ENCODE measurements around the gene JMJD1C. TPM values are rescaled to one million over a fixed set of nuclear protein-coding genes. Genes with fewer than 3 reads are reported as not detected.
A peak's percentile ranks its signal among the peaks of the same experiment; 100 is the strongest.

Gene JMJD1C
- polyA plus RNA-seq, 3 donors from 2014 or later = 13.4 to 37.4 (median 16.0) TPM

- H3K27me3 Mint-ChIP-seq (ENCODE audit: low read depth in 3 of 3) = peaks cover 7 to 15% (median 11%) of the 10 kb centered on the region in 3 donors
- H3K4me1 Mint-ChIP-seq = peaks cover 16 to 21% of the 10 kb centered on the region in 2 donors
- peak overlapping the region; percentile 72 to 92 (median 86) for H3K27ac Mint-ChIP-seq
- H3K4me3 Mint-ChIP-seq = peak overlapping the region; percentile 89 to 98 (median 95)
- H3K36me3 Mint-ChIP-seq = no peaks in the 10 kb centered on the region
- no peaks in the 10 kb centered on the region for H3K9me3 Mint-ChIP-seq
- DNase-seq = peak in 1 of 3 donors; percentile 1
Observed at GRCh38 chr10:63466144-63466935, 563 bp upstream of the JMJD1C start.

GRCh38 chr10:63464402-63465292, 1.1 kb downstream of the JMJD1C start:
- peak in 1 of 3 donors; percentile 46 for DNase-seq
- Mint-ChIP-seq H3K27me3 (ENCODE audit: low read depth in 3 of 3) (peaks cover 7 to 15% (median 11%) of the 10 kb centered on the region in 3 donors), H3K9me3 (no peaks in the 10 kb centered on the region), H3K36me3 (no peaks in the 10 kb centered on the region), H3K27ac (peak overlapping the region in 5 of 6 donors; percentile 30 to 83 (median 46)), H3K4me1 (peaks cover 16 to 21% of the 10 kb centered on the region in 2 donors), H3K4me3 (peak overlapping the region; percentile 89 to 98 (median 95))

- peaks cover 16 to 21% of the 10 kb centered on the region in 2 donors for H3K4me1 Mint-ChIP-seq
- DNase-seq = no peak
- H3K9me3 Mint-ChIP-seq = no peaks in the 10 kb centered on the region
- H3K36me3 Mint-ChIP-seq = no peaks in the 10 kb centered on the region
- no peak overlapping the region for H3K4me3 Mint-ChIP-seq
- H3K27ac Mint-ChIP-seq = no peak overlapping the region
- H3K27me3 Mint-ChIP-seq (ENCODE audit: low read depth in 3 of 3) = peaks cover 7 to 15% (median 11%) of the 10 kb centered on the region in 3 donors
Observed at GRCh38 chr10:63462442-63462841, 3.3 kb downstream of the JMJD1C start.

- no peaks in the 10 kb centered on the region for H3K9me3 Mint-ChIP-seq
- peaks cover 0 to 2% of the 10 kb centered on the region in 2 donors for H3K4me1 Mint-ChIP-seq
- H3K27ac Mint-ChIP-seq = no peak overlapping the region
- DNase-seq = no peak
- no peaks in the 10 kb centered on the region for H3K36me3 Mint-ChIP-seq
- H3K27me3 Mint-ChIP-seq (ENCODE audit: low read depth in 3 of 3) = peaks cover 0 to 3% (median 0%) of the 10 kb centered on the region in 3 donors
- H3K4me3 Mint-ChIP-seq = no peak overlapping the region
Observed at GRCh38 chr10:63458177-63458576, 7.6 kb downstream of the JMJD1C start.

- DNase-seq = no peak
- no peak overlapping the region for H3K4me3 Mint-ChIP-seq
- peaks cover 0 to 3% (median 0%) of the 10 kb centered on the region in 3 donors for H3K27me3 Mint-ChIP-seq (ENCODE audit: low read depth in 3 of 3)
Observed at GRCh38 chr10:63457594-63457993, 8.2 kb downstream of the JMJD1C start.

GRCh38 chr10:63456437-63457210, 9.2 kb downstream of the JMJD1C start:
- no peaks in the 10 kb centered on the region for H3K9me3 Mint-ChIP-seq
- H3K27me3 Mint-ChIP-seq (ENCODE audit: low read depth in 3 of 3) = no peaks in the 10 kb centered on the region
- H3K4me3 Mint-ChIP-seq = no peak overlapping the region
- DNase-seq = no peak
- no peak overlapping the region for H3K27ac Mint-ChIP-seq
- H3K36me3 Mint-ChIP-seq = no peaks in the 10 kb centered on the region
- peaks cover 0 to 2% of the 10 kb centered on the region in 2 donors for H3K4me1 Mint-ChIP-seq

More at GRCh38 chr10:63457594-63457993, 8.2 kb downstream of the JMJD1C start:
- H3K9me3 Mint-ChIP-seq = no peaks in the 10 kb centered on the region
- H3K27ac Mint-ChIP-seq = no peak overlapping the region
- H3K4me1 Mint-ChIP-seq = peaks cover 0 to 2% of the 10 kb centered on the region in 2 donors
- no peaks in the 10 kb centered on the region for H3K36me3 Mint-ChIP-seq

- Mint-ChIP-seq H3K9me3 (no peaks in the 10 kb centered on the region), H3K4me3 (no peak overlapping the region), H3K4me1 (peaks cover 0 to 2% of the 10 kb centered on the region in 2 donors), H3K27me3 (ENCODE audit: low read depth in 3 of 3) (no peaks in the 10 kb centered on the region), H3K36me3 (no peaks in the 10 kb centered on the region), H3K27ac (no peak overlapping the region)
- no peak for DNase-seq
Observed at GRCh38 chr10:63455507-63455906, 10.3 kb downstream of the JMJD1C start.

- peaks cover 0 to 2% of the 10 kb centered on the region in 2 donors for H3K4me1 Mint-ChIP-seq
- no peaks in the 10 kb centered on the region for H3K9me3 Mint-ChIP-seq
- H3K4me3 Mint-ChIP-seq = no peak overlapping the region
- DNase-seq = no peak
- H3K27me3 Mint-ChIP-seq (ENCODE audit: low read depth in 3 of 3) = peaks cover 0 to 2% (median 0%) of the 10 kb centered on the region in 3 donors
- H3K36me3 Mint-ChIP-seq = peaks cover 0 to 3% (median 0%) of the 10 kb centered on the region in 3 donors
- no peak overlapping the region for H3K27ac Mint-ChIP-seq
Observed at GRCh38 chr10:63454631-63455030, 11.1 kb downstream of the JMJD1C start.

- H3K36me3 Mint-ChIP-seq = peaks cover 0 to 6% (median 0%) of the 10 kb centered on the region in 3 donors
- no peak overlapping the region for H3K27ac Mint-ChIP-seq
- peaks cover 0 to 2% (median 0%) of the 10 kb centered on the region in 3 donors for H3K27me3 Mint-ChIP-seq (ENCODE audit: low read depth in 3 of 3)
- H3K9me3 Mint-ChIP-seq = no peaks in the 10 kb centered on the region
- no peak overlapping the region for H3K4me3 Mint-ChIP-seq
- peaks cover 0 to 2% of the 10 kb centered on the region in 2 donors for H3K4me1 Mint-ChIP-seq
- no peak for DNase-seq
Observed at GRCh38 chr10:63452524-63452923, 13.3 kb downstream of the JMJD1C start.

GRCh38 chr10:63446716-63447440, 18.9 kb downstream of the JMJD1C start:
- H3K36me3 Mint-ChIP-seq = peaks cover 0 to 6% (median 0%) of the 10 kb centered on the region in 3 donors
- DNase-seq = no peak
- no peak overlapping the region for H3K27ac Mint-ChIP-seq
- no peaks in the 10 kb centered on the region for H3K9me3 Mint-ChIP-seq
- H3K4me3 Mint-ChIP-seq = no peak overlapping the region
- H3K4me1 Mint-ChIP-seq = no peaks in the 10 kb centered on the region
- H3K27me3 Mint-ChIP-seq (ENCODE audit: low read depth in 3 of 3) = peaks cover 0 to 4% (median 0%) of the 10 kb centered on the region in 3 donors

- Mint-ChIP-seq H3K4me1 (peaks cover 0 to 5% of the 10 kb centered on the region in 2 donors), H3K9me3 (no peaks in the 10 kb centered on the region), H3K27me3 (ENCODE audit: low read depth in 3 of 3) (peaks cover 0 to 2% (median 0%) of the 10 kb centered on the region in 3 donors), H3K27ac (no peak overlapping the region), H3K4me3 (no peak overlapping the region), H3K36me3 (no peaks in the 10 kb centered on the region)
- no peak for DNase-seq
Observed at GRCh38 chr10:63441404-63441803, 24.4 kb downstream of the JMJD1C start.

- no peak for DNase-seq
- Mint-ChIP-seq H3K27ac (no peak overlapping the region), H3K4me1 (peaks cover 0 to 5% of the 10 kb centered on the region in 2 donors), H3K4me3 (no peak overlapping the region), H3K27me3 (ENCODE audit: low read depth in 3 of 3) (no peaks in the 10 kb centered on the region), H3K36me3 (no peaks in the 10 kb centered on the region), H3K9me3 (no peaks in the 10 kb centered on the region)
Observed at GRCh38 chr10:63439607-63440006, 26.2 kb downstream of the JMJD1C start.

Data from immature natural killer cell (primary cell).